PC-3 (cell line): Measurements from ENCODE around the gene XAGE1A.
"Not testable (repeated sequence)": the region's sequence is repeated elsewhere in the genome, so short reads cannot be mapped to it uniquely, and the experiment has no call there.

Experiments
- EZH2 ChIP-seq: fragments of 300-600 bp; sonication (generic); IDR thresholded peaks from one replicate; pipeline ENCODE4 v1.6.1; 2017; ENCODE audit warnings: antibody characterized with exemption, mild to moderate bottlenecking, low read length; ENCODE audit not compliant: unreplicated experiment
- EZH2phosphoT487 ChIP-seq: fragments of 300-600 bp; sonication (generic); IDR thresholded peaks from 2 replicates; pipeline ENCODE4 v1.6.1; 2018; ENCODE audit warnings: mild to moderate bottlenecking, antibody characterized with exemption, low read length, borderline replicate concordance

DNA sequence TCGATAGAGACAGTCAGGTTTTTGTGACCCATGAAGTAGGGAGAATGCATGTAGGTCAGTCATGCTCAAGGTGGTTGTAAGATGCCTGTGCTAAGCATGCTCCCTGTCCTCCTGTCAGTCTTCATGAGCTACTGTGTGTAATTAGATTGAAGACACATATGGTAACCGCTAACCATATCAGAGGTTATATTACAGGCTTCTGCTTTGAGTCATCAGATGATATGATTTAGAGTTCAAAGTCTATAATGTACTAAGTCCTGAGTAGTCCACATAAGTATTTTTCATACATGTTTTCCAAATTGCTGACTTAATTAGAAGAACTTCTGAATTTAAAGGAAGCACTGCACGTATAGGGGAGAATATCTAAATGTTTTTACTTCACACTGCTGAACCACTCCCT, 53.2 kb downstream of the XAGE1A start:
- TF ChIP-seq EZH2, EZH2phosphoT487: not testable (repeated sequence)
